ENCODE measurements around the gene NEU2. TPM values are rescaled to one million over a fixed set of nuclear protein-coding genes. Genes with fewer than 3 reads are reported as not detected.
A peak's percentile ranks its signal among the peaks of the same experiment; 100 is the strongest.

The NEU2 gene
- total RNA-seq, 3 donors from 2014 or later: not detected

DNA sequence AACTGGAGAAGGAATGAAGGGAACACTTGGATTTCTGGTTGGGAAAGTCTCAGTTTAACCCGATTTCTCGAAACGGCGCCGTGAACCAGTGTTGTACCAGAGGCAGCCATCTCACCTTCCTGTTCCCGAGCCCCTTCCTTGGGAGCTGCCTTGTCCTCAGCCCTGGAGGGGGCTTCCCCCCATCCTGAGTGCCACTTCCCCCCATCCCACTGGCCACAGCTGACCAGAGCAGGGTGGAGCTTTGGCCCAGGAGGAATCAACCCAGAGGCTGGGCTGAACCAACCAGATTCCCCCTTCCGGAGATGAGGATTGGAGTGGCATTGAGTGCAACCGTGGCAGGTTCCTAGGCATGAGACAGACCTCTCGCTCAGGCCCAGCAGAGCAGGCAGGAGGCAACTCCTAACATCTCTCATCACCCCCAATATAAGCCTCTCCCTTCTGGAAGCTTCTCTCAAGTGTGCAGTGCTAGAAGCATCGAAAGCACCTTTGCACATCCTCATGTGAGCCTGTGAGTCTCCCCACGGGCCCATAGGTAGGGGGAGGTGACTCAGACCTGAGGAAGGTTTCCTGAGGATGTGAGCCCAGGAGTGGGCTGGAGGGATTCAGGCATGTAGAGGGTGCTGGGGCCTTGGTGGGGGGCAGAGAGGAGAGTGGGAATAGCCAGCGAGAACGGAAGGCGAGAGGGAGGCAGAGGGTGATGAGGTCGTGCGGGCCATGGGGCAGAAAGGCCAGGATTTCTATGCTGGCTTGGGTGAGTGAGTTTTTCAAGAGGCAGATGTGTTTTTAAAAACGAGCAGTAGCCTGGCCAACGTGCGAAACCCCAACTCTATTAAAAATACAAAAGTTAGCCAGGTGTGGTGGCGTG lies 31.4 kb upstream of the NEU2 start:
- Histone ChIP-seq H3K4me3 (no peak overlapping the region), H3K4me1 (ENCODE audit: low read depth) (no peaks in the 10 kb centered on the region), H3K9me3 (no peaks in the 10 kb centered on the region), H3K36me3 (ENCODE audit: low read depth) (no peaks in the 10 kb centered on the region)
- ATAC-seq: no peak
- DNase-seq: peak in 1 of 3 donors; percentile 16
- intact Hi-C loops (cut with DNase I, micrococcal nuclease): no loop called here
- TF ChIP-seq, protein P1, sequence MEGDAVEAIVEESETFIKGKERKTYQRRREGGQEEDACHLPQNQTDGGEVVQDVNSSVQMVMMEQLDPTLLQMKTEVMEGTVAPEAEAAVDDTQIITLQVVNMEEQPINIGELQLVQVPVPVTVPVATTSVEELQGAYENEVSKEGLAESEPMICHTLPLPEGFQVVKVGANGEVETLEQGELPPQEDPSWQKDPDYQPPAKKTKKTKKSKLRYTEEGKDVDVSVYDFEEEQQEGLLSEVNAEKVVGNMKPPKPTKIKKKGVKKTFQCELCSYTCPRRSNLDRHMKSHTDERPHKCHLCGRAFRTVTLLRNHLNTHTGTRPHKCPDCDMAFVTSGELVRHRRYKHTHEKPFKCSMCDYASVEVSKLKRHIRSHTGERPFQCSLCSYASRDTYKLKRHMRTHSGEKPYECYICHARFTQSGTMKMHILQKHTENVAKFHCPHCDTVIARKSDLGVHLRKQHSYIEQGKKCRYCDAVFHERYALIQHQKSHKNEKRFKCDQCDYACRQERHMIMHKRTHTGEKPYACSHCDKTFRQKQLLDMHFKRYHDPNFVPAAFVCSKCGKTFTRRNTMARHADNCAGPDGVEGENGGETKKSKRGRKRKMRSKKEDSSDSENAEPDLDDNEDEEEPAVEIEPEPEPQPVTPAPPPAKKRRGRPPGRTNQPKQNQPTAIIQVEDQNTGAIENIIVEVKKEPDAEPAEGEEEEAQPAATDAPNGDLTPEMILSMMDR (IDR thresholded peaks at IDR 0.05): no peak

GRCh38 chr2:233002829-233003657 lies 29.4 kb upstream of the NEU2 start:
- TF ChIP-seq, protein P1 (IDR thresholded peaks at IDR 0.05): no peak

GRCh38 chr2:233003658-233004555 lies 28.6 kb upstream of the NEU2 start:
- TF ChIP-seq, protein P1 (IDR thresholded peaks at IDR 0.05): no peak
- H3K9me3 ChIP-seq: no peaks in the 10 kb centered on the region
- no peak overlapping the region for H3K4me3 ChIP-seq
- intact Hi-C loops (cut with DNase I, micrococcal nuclease): no loop called here
- DNase-seq (no peak), ATAC-seq (no peak)
- H3K4me1 ChIP-seq (ENCODE audit: low read depth): no peaks in the 10 kb centered on the region
- H3K36me3 ChIP-seq (ENCODE audit: low read depth): no peaks in the 10 kb centered on the region

More at GRCh38 chr2:233002829-233003657, 29.4 kb upstream of the NEU2 start:
- intact Hi-C loops (cut with DNase I, micrococcal nuclease): no loop called here
- Histone ChIP-seq H3K36me3 (ENCODE audit: low read depth) (no peaks in the 10 kb centered on the region), H3K4me3 (no peak overlapping the region), H3K4me1 (ENCODE audit: low read depth) (no peaks in the 10 kb centered on the region), H3K9me3 (no peaks in the 10 kb centered on the region)
- no peak for DNase-seq
- ATAC-seq: no peak

DNA sequence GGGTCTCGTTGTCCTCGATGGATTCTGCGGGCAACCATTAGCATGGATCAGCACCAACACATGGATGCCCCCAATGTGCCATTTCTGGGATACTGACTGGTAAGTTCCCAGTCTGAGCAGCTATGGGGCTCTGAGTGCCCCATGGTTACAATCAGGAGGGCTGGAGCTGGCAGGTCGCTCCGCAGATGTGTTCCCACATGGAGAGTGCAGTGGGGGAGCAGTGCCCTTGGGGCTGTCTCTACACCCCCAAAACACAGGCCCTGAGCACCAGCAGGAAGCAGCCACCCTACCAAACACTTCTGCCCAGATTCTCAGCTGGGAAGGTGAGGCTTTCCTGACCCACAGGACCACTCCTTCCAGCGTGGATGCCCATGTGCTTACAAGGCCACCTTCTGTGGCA lies 27.4 kb upstream of the NEU2 start:
- no peak for DNase-seq
- no peak for ATAC-seq
- TF ChIP-seq, protein P1 (IDR thresholded peaks at IDR 0.05): no peak
- H3K36me3 ChIP-seq (ENCODE audit: low read depth): no peaks in the 10 kb centered on the region
- no peaks in the 10 kb centered on the region for H3K9me3 ChIP-seq
- no peaks in the 10 kb centered on the region for H3K4me1 ChIP-seq (ENCODE audit: low read depth)
- no peak overlapping the region for H3K4me3 ChIP-seq
- intact Hi-C loops (cut with DNase I, micrococcal nuclease): no loop called here

DNA sequence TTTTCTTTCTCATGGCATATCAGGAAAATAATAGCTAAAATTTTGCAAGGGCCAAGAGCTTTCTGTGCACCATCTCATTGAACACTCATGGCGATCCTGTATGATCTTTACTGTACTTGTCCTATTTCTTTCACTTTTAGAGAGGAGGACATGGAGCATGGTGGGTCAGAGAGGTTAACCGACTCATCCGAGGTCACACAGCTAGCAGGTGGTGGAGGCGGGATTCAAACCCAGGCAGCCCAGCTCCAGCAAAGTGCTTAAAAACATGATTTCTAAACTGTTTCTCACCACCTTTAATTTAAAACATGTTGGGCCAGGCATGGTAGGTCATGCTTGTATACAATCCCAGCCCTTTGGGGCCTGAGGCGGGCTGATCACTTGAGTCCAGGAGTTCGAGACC lies 25.8 kb upstream of the NEU2 start:
- ATAC-seq: no peak
- H3K4me3 ChIP-seq: no peak overlapping the region
- TF ChIP-seq, protein P1 (IDR thresholded peaks at IDR 0.05): no peak
- no peaks in the 10 kb centered on the region for H3K9me3 ChIP-seq
- H3K36me3 ChIP-seq (ENCODE audit: low read depth): no peaks in the 10 kb centered on the region
- DNase-seq: no peak
- peaks cover 8% of the 10 kb centered on the region for H3K4me1 ChIP-seq (ENCODE audit: low read depth)
- intact Hi-C loops (cut with DNase I, micrococcal nuclease): no loop called here

Data from mucosa of descending colon (tissue), 3 donors.